Stomach (tissue), 9 donors: ENCODE measurements around the gene C2orf92. TPM values are rescaled to one million over a fixed set of nuclear protein-coding genes. Genes with fewer than 3 reads are reported as not detected.

Experiments
- DNase-seq, 2 donors: peaks; one replicate each; pipeline versions ENCODE4 v3.0.0 to v3.0.0-alpha.2; 2013 to 2019
- H3K27ac ChIP-seq, 5 donors: fragments of 200-600 bp in 4 of 5; sonication (generic) in 4 of 5; one replicate each; pipeline ENCODE4 v1.5.1; 2013 to 2019; ENCODE audit warnings: mild to moderate bottlenecking in 1 of 5, moderate library complexity in 1 of 5
- H3K27me3 ChIP-seq, 3 donors: fragments of 200-600 bp; sonication (generic); one replicate each; pipeline ENCODE4 v1.5.1; 2017 to 2019; ENCODE audit warnings: mixed run types in 1 of 3
- H3K36me3 ChIP-seq, 4 donors: fragments of 200-600 bp; sonication (generic); 1 replicate in 3 of 4; 2 replicates in 1 of 4; pipeline ENCODE4 v1.5.1; 2016 to 2019
- H3K4me1 ChIP-seq, 4 donors: fragments of 200-600 bp; sonication (generic); one replicate each; pipeline ENCODE4 v1.5.1; 2016 to 2019
- H3K4me3 ChIP-seq, 4 donors: fragments of 200-600 bp; sonication (generic) in 3 of 4; one replicate each; pipeline ENCODE4 v1.5.1; 2016 to 2019; ENCODE audit warnings: mild to moderate bottlenecking in 1 of 4
- H3K9me3 ChIP-seq, 4 donors: fragments of 200-600 bp; sonication (generic); one replicate each; pipeline ENCODE4 v1.5.1; 2016 to 2019
- CTCF ChIP-seq, 7 experiments: fragments of 450-650 bp in 4 of 7; fragments of 200-600 bp in 3 of 7; sonication (generic) in 3 of 7; IDR thresholded peaks; one replicate each; pipeline ENCODE4 v1.5.1; 2016 to 2019; ENCODE audit warnings: antibody characterized with exemption in 7 of 7, control low read depth in 2 of 7, mild to moderate bottlenecking in 1 of 7
- EP300 ChIP-seq: sonication (generic); formaldehyde crosslinking; IDR thresholded peaks from one replicate; pipeline ENCODE4 v1.6.1; 2017; ENCODE audit warnings: antibody characterized with exemption
- POLR2A ChIP-seq, 4 donors: fragments of 450-650 bp; IDR thresholded peaks; one replicate each; pipeline ENCODE4 v1.6.1; 2016; ENCODE audit warnings: antibody characterized with exemption in 4 of 4, control low read depth in 2 of 4, mild to moderate bottlenecking in 1 of 4, moderate library complexity in 1 of 4
- POLR2AphosphoS5 ChIP-seq, 3 donors: sonication (generic); formaldehyde crosslinking; IDR thresholded peaks; one replicate each; pipeline ENCODE4 v1.6.1; 2016; ENCODE audit warnings: antibody characterized with exemption in 3 of 3
- WGBS, 5 donors: extraction: QIAGEN DNeasy Blood & Tissue Kit in 3 of 5; methylation state at CpG; one replicate each; pipeline versions ENCODE4 v1.1.5 to v1.1.7; 2013 to 2018; 5-methylcytosine and 5-hydroxymethylcytosine counted together
- intact Hi-C: fragments of 100-400 bp; cut with DNase I; formaldehyde crosslinking; loops from one replicate; pipeline ENCODE4 v1.15.1; 2023; ENCODE audit warnings: low total_unique reads
- polyA plus RNA-seq, 3 donors: library from polyadenylated mRNA; stranded (reverse); fragments of 200-250 nt; gene quantifications; one replicate each; pipeline ENCODE4 v1.2.3, GENCODE V29; 2013
- total RNA-seq, 5 donors: library from RNA; depleted of rRNA; stranded (reverse); fragments of >200 nt; gene quantifications; one replicate each; pipeline versions ENCODE4 v1.1.0 to v1.2.3, GENCODE V29; 2014 to 2016
- donor health status: healthy with polysubstance abuse.
- donor health status: Bipolar disorder and iron deficiency.
- donor health status: healthy.

C2orf92 gene
- total and polyA plus RNA-seq, 8 donors, result 2.3 to 35.3 (median 6.0) TPM; not detected in 2

DNA sequence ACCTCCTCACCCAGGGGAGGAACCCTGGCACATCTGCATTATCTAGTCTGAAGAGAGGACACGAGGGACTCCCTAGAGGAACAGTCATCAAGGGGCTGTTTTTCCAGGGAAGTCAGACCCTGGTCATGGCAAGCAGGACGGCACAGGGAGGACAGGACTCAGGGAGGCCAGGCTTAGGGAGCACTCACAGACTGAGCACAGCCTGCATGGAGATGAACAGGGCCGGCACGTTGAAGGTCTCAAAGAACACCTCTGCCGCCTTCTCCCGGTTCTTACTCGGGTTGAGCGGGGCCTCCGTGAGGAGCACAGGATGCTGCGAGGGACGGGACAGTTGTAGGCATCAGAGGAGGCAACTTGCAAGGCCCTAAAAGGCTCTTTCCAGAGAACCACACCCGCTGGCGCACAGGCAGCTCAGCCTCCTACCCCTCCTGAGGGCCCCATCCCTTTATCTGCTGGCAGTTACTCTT is 10.8 kb upstream of the C2orf92 start:
- Histone ChIP-seq H3K9me3 (peaks cover 0 to 4% (median 0%) of the 10 kb centered on the region in 4 donors), H3K4me1 (peaks cover 17 to 36% (median 32%) of the 10 kb centered on the region in 4 donors), H3K27ac (no peak overlapping the region), H3K4me3 (no peak overlapping the region), H3K27me3 (no peaks in the 10 kb centered on the region), H3K36me3 (peaks cover 35 to 71% (median 64%) of the 10 kb centered on the region in 4 donors)
- WGBS, 5 donors, result 86 to 93% (median 92%) methylated on average over 12 to 13 of the region's 13 CpGs
- intact Hi-C loops, result no loop called here
- no peak for TF ChIP-seq POLR2A (IDR thresholded peaks at IDR 0.05)
- no peak for DNase-seq

DNA sequence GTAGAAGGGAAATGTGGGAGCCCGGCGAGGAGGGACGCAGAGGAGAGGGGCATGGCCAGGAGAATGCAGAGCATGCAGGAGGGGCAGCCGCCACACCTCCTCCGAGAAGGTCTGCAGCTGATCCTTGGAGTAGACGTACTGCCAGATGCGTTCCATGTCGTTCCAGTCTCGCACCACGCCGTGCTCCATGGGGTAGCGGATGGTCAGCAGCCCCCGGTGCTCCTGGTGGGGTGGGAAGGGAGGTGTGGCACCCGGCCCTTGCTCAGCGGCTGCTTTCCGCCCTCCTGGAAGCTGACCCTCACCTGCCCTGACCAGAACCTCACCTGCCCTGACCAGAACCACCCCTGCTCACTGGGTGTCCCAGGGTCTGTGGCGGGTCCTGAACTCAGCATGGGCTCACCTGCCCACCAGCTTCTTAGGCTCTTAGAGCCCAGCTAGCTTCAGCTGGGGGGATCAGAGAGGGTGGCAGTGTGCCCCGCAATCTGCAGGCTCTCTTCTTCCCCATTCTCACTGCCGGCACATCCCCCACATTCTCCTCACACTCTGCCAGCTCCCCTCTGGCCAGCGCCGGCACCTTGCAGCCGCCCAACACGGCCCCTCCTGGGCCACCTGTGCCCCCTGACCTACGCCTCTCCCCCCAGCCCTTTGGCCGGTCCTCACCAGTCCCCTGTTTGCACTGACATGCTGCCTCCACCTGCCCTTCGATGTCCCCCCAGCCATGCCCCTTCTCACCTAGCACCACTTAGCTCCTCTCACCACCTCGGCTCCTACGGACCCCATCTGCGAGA is 10.1 kb upstream of the C2orf92 start:
- TF ChIP-seq EP300, result no peak
- TF ChIP-seq CTCF (IDR thresholded peaks at IDR 0.05), result no peak
- TF ChIP-seq POLR2AphosphoS5 (IDR thresholded peaks at IDR 0.05), result no peak
- intact Hi-C loops, result no loop called here
- DNase-seq, result no peak
- Histone ChIP-seq H3K36me3 (peaks cover 35 to 64% (median 57%) of the 10 kb centered on the region in 4 donors), H3K4me1 (peaks cover 17 to 36% (median 32%) of the 10 kb centered on the region in 4 donors), H3K4me3 (no peak overlapping the region), H3K27ac (no peak overlapping the region), H3K27me3 (no peaks in the 10 kb centered on the region), H3K9me3 (no peaks in the 10 kb centered on the region)
- 91 to 93% (median 92%) methylated on average over 29 of the region's 29 CpGs for WGBS, 5 donors

GRCh38 chr2:97660044-97660774 is 9.3 kb upstream of the C2orf92 start:
- H3K27ac ChIP-seq, result peak overlapping the region in 1 of 5 donors; percentile 97
- no peak overlapping the region for H3K4me3 ChIP-seq

DNA sequence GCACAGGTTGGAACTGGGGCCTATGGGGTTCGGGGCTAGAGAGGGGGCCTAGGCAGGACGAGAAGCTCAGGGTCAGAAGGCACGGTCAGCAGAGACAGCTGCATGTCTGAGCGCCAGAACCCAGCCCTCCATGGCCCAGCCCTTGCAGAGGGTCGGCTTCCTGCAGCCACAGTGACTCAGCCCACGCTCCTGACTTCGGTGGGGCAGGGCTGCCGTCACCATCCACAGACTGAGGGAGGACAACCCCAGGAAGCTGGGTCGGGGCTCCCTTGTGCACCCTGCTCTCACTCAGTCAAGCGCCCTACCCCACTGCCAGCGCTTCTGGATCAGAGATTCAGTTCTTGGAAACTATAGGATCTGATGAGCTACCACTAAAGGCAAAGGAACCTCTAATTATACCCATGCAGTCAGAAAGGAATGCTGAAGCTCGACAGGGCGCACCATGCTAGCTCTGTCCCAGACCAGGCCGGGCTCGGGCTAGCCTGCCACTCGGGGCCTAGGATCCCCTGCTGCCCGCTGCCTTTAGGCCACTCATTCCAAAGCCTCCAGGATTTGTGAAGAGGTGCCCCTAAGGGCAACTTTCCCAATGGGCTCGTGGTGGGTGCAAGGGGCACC is 8.6 kb upstream of the C2orf92 start:
- intact Hi-C loops, result no loop called here
- H3K4me1 ChIP-seq, result peaks cover 17 to 43% (median 35%) of the 10 kb centered on the region in 4 donors
- peak overlapping the region in 1 of 5 donors; percentile 97 for H3K27ac ChIP-seq
- H3K4me3 ChIP-seq, result no peak overlapping the region
- 81 to 91% (median 90%) methylated on average over 17 to 18 of the region's 18 CpGs for WGBS, 5 donors
- DNase-seq, result no peak
- TF ChIP-seq POLR2AphosphoS5 (IDR thresholded peaks at IDR 0.05), result no peak
- TF ChIP-seq EP300, result no peak
- no peak for TF ChIP-seq POLR2A (IDR thresholded peaks at IDR 0.05)
- no peak for TF ChIP-seq CTCF (IDR thresholded peaks at IDR 0.05)
- no peaks in the 10 kb centered on the region for H3K27me3 ChIP-seq
- no peaks in the 10 kb centered on the region for H3K9me3 ChIP-seq
- peaks cover 34 to 51% (median 47%) of the 10 kb centered on the region in 4 donors for H3K36me3 ChIP-seq

More at GRCh38 chr2:97660044-97660774, 9.3 kb upstream of the C2orf92 start:
- 95 to 96% (median 96%) methylated on average over 19 to 20 of the region's 20 CpGs for WGBS, 5 donors
- H3K9me3 ChIP-seq, result no peaks in the 10 kb centered on the region
- H3K36me3 ChIP-seq, result peaks cover 35 to 57% (median 54%) of the 10 kb centered on the region in 4 donors
- DNase-seq, result no peak
- intact Hi-C loops, result no loop called here
- TF ChIP-seq POLR2A (IDR thresholded peaks at IDR 0.05) (no peak), POLR2AphosphoS5 (IDR thresholded peaks at IDR 0.05) (no peak), CTCF (IDR thresholded peaks at IDR 0.05) (no peak), EP300 (no peak)
- H3K27me3 ChIP-seq, result no peaks in the 10 kb centered on the region
- peaks cover 17 to 42% (median 35%) of the 10 kb centered on the region in 4 donors for H3K4me1 ChIP-seq
